SW480 (cell line): ENCODE results near the gene VSIG8.

Source experiments
- DNase-seq: peaks from one replicate; pipeline ENCODE4 v3.0.0-alpha.2; 2016; ENCODE audit warnings: low spot score

VSIG8 gene

GRCh38 chr1:159829273-159829634 lies 33.2 kb downstream of the VSIG8 start:
- DNase-seq, result peak; percentile 42

GRCh38 chr1:159828581-159829272 lies 33.7 kb downstream of the VSIG8 start:
- no peak for DNase-seq

- no peak for DNase-seq
Observed at GRCh38 chr1:159828176-159828575, 34.3 kb downstream of the VSIG8 start.

- DNase-seq, result no peak
Observed at GRCh38 chr1:159827549-159827948, 34.9 kb downstream of the VSIG8 start.

- no peak for DNase-seq
Observed at GRCh38 chr1:159827102-159827490, 35.4 kb downstream of the VSIG8 start.

- DNase-seq, result no peak
Observed at GRCh38 chr1:159826441-159827101, 35.9 kb downstream of the VSIG8 start, which contains the start of gene SLAMF8. Gene SLAMF8, plus strand, starts transcription at chr1:159826873. Its CDS starts 26 bp downstream, at chr1:159826899.

DNA sequence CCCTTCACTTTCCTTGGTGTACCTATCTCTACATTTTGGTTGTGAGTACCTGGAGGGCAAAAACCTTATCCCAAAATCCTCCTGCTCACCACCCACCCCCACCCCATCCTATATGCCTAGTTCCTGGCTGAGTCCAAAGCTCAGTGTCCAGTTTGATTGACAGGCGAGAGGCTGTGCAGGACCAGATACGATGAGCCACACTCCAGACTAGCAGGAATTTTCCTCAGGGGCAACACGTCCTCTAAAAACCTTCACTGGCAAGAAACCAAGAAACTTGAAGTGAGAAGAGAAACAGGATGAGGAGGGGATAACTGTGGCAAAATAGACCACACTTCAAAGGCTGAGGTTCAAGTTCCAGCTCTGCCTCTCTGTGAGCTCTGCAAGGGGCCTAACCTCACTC lies 36.9 kb downstream of the VSIG8 start:
- DNase-seq, result no peak

DNA sequence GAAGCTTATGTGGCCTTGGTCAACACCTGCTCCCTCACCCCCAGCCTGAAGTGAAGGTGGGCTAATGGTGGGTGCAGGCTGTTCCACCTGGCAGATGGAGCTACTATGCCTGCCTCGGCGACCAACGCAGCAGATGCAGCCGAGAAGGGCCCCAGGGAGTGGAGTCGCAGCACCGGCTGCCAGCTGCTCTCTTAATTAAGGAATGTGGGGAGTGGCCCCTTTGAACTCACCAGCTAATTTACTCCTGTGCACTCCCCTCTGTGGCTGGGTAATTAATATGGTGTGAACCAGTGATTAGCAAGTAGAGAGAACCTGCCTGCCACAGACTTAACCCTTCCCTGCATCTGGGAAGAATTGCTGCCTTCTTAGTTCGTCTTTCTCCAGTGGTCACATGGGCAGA lies 39.1 kb downstream of the VSIG8 start:
- DNase-seq, result peak; percentile 82

GRCh38 chr1:159821171-159821867 lies 41.1 kb downstream of the VSIG8 start:
- DNase-seq, result peak; percentile 41

DNA sequence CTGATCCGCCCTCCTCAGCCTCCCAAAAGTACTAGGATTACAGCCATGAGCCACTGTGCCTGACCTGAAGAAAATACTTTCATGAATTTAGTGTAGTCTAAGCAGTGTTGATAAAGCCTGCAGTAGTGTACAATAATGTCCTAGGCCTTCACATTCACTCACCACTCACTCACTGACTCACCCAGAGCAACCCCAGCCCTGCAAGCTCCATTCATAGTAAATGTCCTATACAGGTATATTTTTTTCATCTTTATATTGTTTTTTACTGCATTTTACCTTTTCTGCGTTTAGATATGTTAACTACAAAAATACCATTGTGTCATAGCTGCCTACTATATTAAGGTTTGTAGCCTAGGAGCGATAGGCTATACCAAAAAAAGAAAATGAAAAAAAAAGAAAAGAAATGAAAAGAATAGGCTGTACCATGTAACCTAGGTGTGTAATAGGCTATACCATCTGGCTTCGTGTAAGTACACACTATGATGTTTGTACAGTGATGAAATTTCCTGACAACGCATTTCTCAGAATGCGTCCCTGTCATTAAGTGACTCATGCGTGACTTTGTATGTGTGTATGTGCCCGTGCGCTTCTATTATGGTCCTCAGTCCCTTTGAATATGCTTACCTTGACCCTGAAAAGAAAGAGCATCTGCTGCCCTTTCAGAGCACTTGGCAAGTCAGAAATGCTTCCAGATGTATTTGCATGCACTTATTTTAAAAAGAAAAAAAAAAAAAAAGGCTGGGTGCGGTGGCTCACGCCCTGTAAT lies 45.0 kb downstream of the VSIG8 start:
- DNase-seq, result peak; percentile 80

DNA sequence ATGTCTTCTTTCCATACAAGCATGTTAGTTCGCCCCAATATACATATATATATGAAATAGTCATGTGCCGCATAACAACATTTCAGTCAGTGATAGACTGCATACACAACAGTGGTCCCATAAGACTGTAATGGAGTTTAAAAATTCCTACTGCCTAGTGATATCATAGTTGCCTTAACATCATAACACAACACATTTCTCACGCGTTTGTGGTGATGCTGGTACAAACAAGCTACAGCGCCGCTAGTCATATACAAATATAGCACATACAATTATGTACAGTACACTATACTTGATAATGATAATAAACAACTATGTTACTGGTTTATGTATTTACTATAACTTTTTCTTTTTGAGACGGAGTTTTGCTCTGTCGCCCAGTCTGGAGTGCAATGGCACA lies 46.5 kb downstream of the VSIG8 start:
- DNase-seq, result no peak

DNA sequence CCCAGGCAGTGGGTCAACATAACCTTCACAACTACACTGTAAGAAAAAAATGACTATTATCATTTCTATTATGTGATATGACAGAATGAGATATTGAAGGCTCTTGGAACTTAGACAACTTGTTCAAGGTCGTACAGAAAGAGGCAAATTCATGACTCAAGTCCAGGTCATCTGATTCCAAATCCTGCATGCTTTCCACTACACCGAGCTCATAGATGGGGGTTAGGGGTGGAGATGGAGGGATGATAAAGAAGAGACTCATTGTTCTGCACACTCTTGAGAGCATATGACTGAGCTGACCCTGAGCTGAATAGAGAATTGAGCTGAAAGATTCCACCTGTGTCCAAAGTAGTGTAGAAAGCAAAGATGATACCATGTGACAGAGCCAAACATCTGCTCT lies 57.5 kb downstream of the VSIG8 start:
- no peak for DNase-seq
